AG04450 (cell line): Measurements from ENCODE around the gene OSBP2. TPM values are rescaled to one million over a fixed set of nuclear protein-coding genes. Genes with fewer than 3 reads are reported as not detected.
"Not testable (repeated sequence)": the region's sequence is repeated elsewhere in the genome, so short reads cannot be mapped to it uniquely, and the experiment has no call there.

Experiments used
- CTCF ChIA-PET: fragments of 300-600, 350-600 bp; formaldehyde crosslinking; extraction: SDS; loops from one replicate; lab custom pipeline; 2022; ENCODE audit warnings: antibody characterized with exemption, inconsistent platforms; lab: Charles Lee
- POLR2A ChIA-PET: fragments of 350-600 bp; formaldehyde crosslinking; extraction: SDS; loops from one replicate; lab custom pipeline; 2021; ENCODE audit warnings: antibody characterized with exemption, inconsistent platforms; lab: Yijun Ruan, JAX
- DNase-seq: peaks from one replicate; pipeline ENCODE4 v3.0.0-alpha.2; 2011; ENCODE audit warnings: low read depth, low spot score
- H3K27ac ChIP-seq: one replicate; pipeline ENCODE4 v1.5.1; 2012; ENCODE audit warnings: low read depth, low read length, control low read depth
- H3K27me3 ChIP-seq: one replicate; pipeline ENCODE4 v1.6.0; 2012; ENCODE audit warnings: low read length; ENCODE audit not compliant: control insufficient read depth, insufficient read depth
- H3K4me3 ChIP-seq: 2 replicates; pipeline ENCODE4 v1.5.1; 2011; ENCODE audit warnings: mild to moderate bottlenecking, low read depth, low read length, control low read depth
- H3K9me3 ChIP-seq: 2 replicates; pipeline ENCODE4 v1.5.1; 2012; ENCODE audit warnings: low read length; ENCODE audit not compliant: control insufficient read depth, insufficient read depth
- polyA plus RNA-seq: library from polyadenylated mRNA; depleted of rRNA; stranded (reverse); fragments of >200 nt; gene quantifications from 2 replicates; pipeline ENCODE4 v1.2.3, GENCODE V29; 2011
- TF ChIP-seq, protein P1 (sequence below): IDR thresholded peaks from 2 replicates; pipeline ENCODE4 v1.5.1; 2011; ENCODE audit warnings: low read depth, low read length, control low read depth, inconsistent platforms

Gene OSBP2
- polyA plus RNA-seq, 1 experiment: 1.8 TPM

DNA sequence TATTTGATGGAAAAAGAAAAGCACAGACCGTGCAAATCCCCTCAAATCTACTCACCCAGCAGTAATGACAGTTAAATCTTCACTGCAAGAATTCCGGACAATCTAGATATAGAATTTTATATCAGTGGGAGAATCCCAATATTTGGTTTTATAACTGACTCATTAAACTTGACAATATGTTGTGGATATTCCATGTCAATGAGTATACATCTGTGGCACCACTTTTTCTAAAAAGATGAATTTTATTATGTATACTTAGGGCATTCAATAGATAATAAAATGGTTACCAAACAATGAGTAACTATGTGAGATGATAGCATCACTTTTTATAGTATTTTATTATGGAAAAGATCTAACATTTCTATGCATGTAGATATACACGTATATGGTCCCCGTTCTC is 79.9 kb downstream of the OSBP2 start:
- TF ChIP-seq, protein P1, sequence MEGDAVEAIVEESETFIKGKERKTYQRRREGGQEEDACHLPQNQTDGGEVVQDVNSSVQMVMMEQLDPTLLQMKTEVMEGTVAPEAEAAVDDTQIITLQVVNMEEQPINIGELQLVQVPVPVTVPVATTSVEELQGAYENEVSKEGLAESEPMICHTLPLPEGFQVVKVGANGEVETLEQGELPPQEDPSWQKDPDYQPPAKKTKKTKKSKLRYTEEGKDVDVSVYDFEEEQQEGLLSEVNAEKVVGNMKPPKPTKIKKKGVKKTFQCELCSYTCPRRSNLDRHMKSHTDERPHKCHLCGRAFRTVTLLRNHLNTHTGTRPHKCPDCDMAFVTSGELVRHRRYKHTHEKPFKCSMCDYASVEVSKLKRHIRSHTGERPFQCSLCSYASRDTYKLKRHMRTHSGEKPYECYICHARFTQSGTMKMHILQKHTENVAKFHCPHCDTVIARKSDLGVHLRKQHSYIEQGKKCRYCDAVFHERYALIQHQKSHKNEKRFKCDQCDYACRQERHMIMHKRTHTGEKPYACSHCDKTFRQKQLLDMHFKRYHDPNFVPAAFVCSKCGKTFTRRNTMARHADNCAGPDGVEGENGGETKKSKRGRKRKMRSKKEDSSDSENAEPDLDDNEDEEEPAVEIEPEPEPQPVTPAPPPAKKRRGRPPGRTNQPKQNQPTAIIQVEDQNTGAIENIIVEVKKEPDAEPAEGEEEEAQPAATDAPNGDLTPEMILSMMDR: no peak
- H3K9me3 ChIP-seq: no peaks in the 10 kb centered on the region
- POLR2A ChIA-PET: no interaction called here
- no peak for DNase-seq
- CTCF ChIA-PET: interaction anchor here (1.3 kb wide), 1 partner anchor 11 kb away, joined by 5 read pairs; no protein-coding TSS in a partner anchor
- no peak overlapping the region for H3K4me3 ChIP-seq
- peaks cover 5% of the 10 kb centered on the region for H3K27me3 ChIP-seq
- no peak overlapping the region for H3K27ac ChIP-seq

DNA sequence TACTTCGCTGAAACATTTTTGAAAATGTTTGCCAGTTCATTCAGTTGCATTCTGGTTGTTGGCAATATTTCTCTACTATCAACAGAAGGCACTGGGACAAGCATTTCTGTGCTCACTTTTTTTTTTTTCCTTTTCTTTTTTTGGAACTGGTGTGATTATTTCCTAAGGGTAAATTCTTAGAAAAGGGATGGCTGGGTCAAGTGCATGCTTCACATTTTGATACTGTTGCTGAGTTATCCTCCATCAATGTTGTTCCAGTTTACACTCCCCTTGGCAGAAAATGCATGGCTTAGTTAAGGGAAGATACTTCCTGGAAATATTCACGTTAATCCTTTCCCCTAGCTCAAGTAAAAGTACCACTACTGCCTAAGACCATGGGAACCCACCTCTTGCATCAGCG is 81.8 kb downstream of the OSBP2 start:
- peaks cover 5% of the 10 kb centered on the region for H3K27me3 ChIP-seq
- no peak overlapping the region for H3K4me3 ChIP-seq
- DNase-seq: no peak
- TF ChIP-seq, protein P1: no peak
- ChIA-PET CTCF (no interaction called here), POLR2A (no interaction called here)
- H3K9me3 ChIP-seq: no peaks in the 10 kb centered on the region
- no peak overlapping the region for H3K27ac ChIP-seq

DNA sequence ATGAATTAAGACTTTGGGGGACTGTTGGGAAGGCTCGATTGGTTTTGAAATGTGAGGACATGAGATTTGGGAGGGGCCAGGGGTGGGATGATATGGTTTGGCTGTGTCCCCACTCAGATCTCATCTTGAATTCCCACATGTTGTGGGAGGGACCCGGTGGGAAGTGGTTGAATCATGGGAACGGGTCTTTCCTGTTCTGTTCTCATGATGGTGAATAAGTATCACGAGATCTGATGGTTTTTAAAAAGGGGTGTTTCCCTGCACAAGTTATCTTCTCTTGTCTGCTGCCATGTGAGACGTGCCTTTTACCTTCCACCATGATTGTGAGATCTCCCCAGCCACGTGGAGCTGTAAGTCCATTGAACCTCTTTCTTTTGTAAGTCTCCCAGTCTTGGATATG is 82.5 kb downstream of the OSBP2 start:
- CTCF ChIA-PET, POLR2A ChIA-PET, H3K4me3 ChIP-seq: not testable (repeated sequence)

DNA sequence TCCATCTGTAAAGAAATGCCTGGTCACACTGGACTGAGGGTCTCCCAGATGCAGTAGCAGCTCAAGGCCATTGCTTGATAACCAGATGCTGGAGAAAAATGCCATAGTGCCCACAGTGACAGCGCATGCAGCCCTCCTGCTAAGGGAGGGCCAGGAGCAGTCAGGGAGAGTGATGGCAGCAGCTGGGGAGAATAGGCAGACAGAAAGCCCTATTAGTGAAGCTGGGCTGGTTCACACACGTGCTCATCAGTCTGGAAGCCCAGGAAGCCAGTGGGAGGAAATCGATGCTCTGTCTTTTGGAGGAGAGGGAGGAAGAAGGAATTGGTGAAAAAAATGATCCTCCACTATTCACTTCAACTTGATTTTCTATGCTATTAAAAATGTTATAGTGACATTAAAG is 82.9 kb downstream of the OSBP2 start:
- DNase-seq: no peak
- TF ChIP-seq, protein P1: no peak
- Histone ChIP-seq H3K27me3 (peaks cover 5% of the 10 kb centered on the region), H3K4me3 (no peak overlapping the region), H3K9me3 (no peaks in the 10 kb centered on the region), H3K27ac (no peak overlapping the region)
- ChIA-PET POLR2A (no interaction called here), CTCF (no interaction called here)

More for the DNA sequence above, 82.5 kb downstream of the OSBP2 start:
- H3K27me3 ChIP-seq, H3K9me3 ChIP-seq, H3K27ac ChIP-seq, DNase-seq: not testable (repeated sequence)

DNA sequence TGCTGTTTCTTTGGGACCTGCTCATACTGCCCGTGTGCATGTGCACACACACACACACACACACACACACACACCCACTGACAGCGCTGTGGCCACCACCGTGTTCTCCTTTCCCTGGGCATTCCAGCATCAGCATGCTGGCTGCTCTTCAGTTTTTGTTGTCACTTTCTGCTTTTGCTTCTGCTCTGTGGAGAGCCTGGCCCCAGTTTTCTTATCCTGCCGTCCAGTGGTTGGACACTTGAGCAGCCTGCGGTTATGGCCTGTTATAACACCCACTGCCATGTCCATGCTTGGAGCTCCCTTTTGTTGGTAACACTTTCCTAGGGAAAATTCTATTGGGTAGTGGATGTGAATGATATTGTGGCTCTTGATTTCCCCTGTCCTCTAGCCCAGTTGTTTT is 83.6 kb downstream of the OSBP2 start:
- CTCF ChIA-PET: no interaction called here
- H3K27ac ChIP-seq: no peak overlapping the region
- H3K9me3 ChIP-seq: no peaks in the 10 kb centered on the region
- H3K4me3 ChIP-seq: no peak overlapping the region
- H3K27me3 ChIP-seq: peaks cover 5% of the 10 kb centered on the region
- TF ChIP-seq, protein P1: no peak
- POLR2A ChIA-PET: no interaction called here
- DNase-seq: no peak

DNA sequence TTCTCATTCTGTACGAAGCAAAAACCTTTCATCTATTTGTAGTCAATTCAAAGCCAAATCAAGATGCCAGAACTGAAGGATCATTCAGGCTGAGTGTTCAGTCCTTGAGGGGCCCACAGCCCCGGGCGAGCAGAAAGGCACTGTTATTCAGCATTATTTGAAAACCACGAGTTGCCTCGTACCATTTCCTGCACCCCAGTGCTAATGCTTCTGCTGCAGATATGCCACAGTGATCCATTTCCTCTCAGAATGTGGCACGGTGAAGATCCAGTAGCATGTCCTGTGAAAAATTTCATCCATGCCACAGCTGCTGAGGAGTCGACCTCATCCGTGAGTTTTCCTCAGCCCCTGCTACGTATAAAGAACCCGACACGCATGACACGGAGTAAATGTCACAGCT is 85.4 kb downstream of the OSBP2 start:
- ChIA-PET POLR2A (no interaction called here), CTCF (interaction anchor here (0.6 kb wide), 1 partner anchor 141 kb away, joined by 3 read pairs; no protein-coding TSS in a partner anchor)
- Histone ChIP-seq H3K27me3 (no peaks in the 10 kb centered on the region), H3K4me3 (no peak overlapping the region), H3K9me3 (no peaks in the 10 kb centered on the region), H3K27ac (no peak overlapping the region)
- TF ChIP-seq, protein P1: no peak
- DNase-seq: no peak
